WTC11 (cell line): Measurements from ENCODE around the gene ENTPD8. TPM values are rescaled to one million over a fixed set of nuclear protein-coding genes. Genes with fewer than 3 reads are reported as not detected.

Source experiments
- ATAC-seq: fragments of 200-7000 bp; cut with Tn5 transposase; 2 replicates; pipeline ENCODE4 v1.10.0; 2021; ENCODE audit warnings: mild to moderate bottlenecking, moderate library complexity
- CTCF ChIA-PET: fragments of 300-600 bp; sonication (Branson Sonifier 250); formaldehyde crosslinking; loops from one replicate; lab custom pipeline; 2021; ENCODE audit warnings: antibody characterized with exemption; lab: Charles Lee
- POLR2A ChIA-PET: fragments of 350-600 bp; sonication (Branson Sonifier 250); formaldehyde crosslinking; loops from one replicate; lab custom pipeline; 2021; ENCODE audit warnings: antibody characterized with exemption; lab: Charles Lee
- DNase-seq: peaks from one replicate; pipeline ENCODE4 v3.0.0; 2021; ENCODE audit warnings: low spot score
- H3K27ac Mint-ChIP-seq: 2 replicates; pipeline ENCODE4 v1.8.0; 2021; ENCODE audit warnings: mixed read lengths
- H3K27me3 Mint-ChIP-seq: 2 replicates; pipeline ENCODE4 v1.8.0; 2021; ENCODE audit warnings: low read depth, mild to moderate bottlenecking, moderate library complexity, mixed read lengths
- H3K36me3 Mint-ChIP-seq: 2 replicates; pipeline ENCODE4 v1.8.0; 2021; ENCODE audit warnings: mixed read lengths
- H3K4me1 Mint-ChIP-seq: 2 replicates; pipeline ENCODE4 v1.8.0; 2022; ENCODE audit warnings: mixed read lengths
- H3K4me3 Mint-ChIP-seq: 2 replicates; pipeline ENCODE4 v1.8.0; 2021; ENCODE audit warnings: mild to moderate bottlenecking, moderate library complexity, mixed read lengths
- H3K9me3 Mint-ChIP-seq: 2 replicates; pipeline ENCODE4 v1.8.0; 2021; ENCODE audit warnings: mixed read lengths
- ESRRA ChIP-seq: sonication (generic); formaldehyde crosslinking; IDR thresholded peaks from 2 replicates; pipeline ENCODE4 v1.8.1; 2022; ENCODE audit warnings: mild to moderate bottlenecking, missing genetic modification reagents, borderline replicate concordance
- ETV6 ChIP-seq: sonication (generic); formaldehyde crosslinking; IDR thresholded peaks from 2 replicates; pipeline ENCODE4 v1.8.1; 2022; ENCODE audit warnings: mild to moderate bottlenecking, missing genetic modification reagents
- GABPB1 ChIP-seq: sonication (generic); formaldehyde crosslinking; IDR thresholded peaks from 2 replicates; pipeline ENCODE4 v1.8.1; 2023; ENCODE audit warnings: mild to moderate bottlenecking, missing genetic modification reagents
- GRHL2 ChIP-seq: fragments of 250-450 bp; sonication (Bioruptor Pico); IDR thresholded peaks from 2 replicates; pipeline ENCODE4 v1.8.0; 2022; ENCODE audit warnings: mild to moderate bottlenecking, moderate library complexity; ENCODE audit not compliant: insufficient replicate concordance, severe bottlenecking
- HMGA2 ChIP-seq: fragments of 250-450 bp; sonication (Bioruptor Pico); IDR thresholded peaks from 2 replicates; pipeline ENCODE4 v1.4.0; 2021; ENCODE audit warnings: mild to moderate bottlenecking, moderate library complexity
- KAT7 ChIP-seq: sonication (generic); formaldehyde crosslinking; IDR thresholded peaks from 2 replicates; pipeline ENCODE4 v1.8.1; 2023; ENCODE audit warnings: missing genetic modification reagents, mild to moderate bottlenecking, borderline replicate concordance
- MYBL2 ChIP-seq: sonication (generic); formaldehyde crosslinking; IDR thresholded peaks from 2 replicates; pipeline ENCODE4 v1.8.1; 2023; ENCODE audit warnings: mild to moderate bottlenecking, moderate library complexity, missing genetic modification reagents
- NFYB ChIP-seq: sonication (generic); formaldehyde crosslinking; conservative IDR thresholded peaks from 2 replicates; pipeline ENCODE4 v1.8.0; 2022; ENCODE audit warnings: low read depth, missing genetic modification reagents
- NR2C2 ChIP-seq: sonication (generic); formaldehyde crosslinking; IDR thresholded peaks from 2 replicates; pipeline ENCODE4 v1.8.0; 2022; ENCODE audit warnings: mild to moderate bottlenecking, missing genetic modification reagents
- RELA ChIP-seq: sonication (generic); formaldehyde crosslinking; IDR thresholded peaks from 2 replicates; pipeline ENCODE4 v1.8.1; 2022; ENCODE audit warnings: missing genetic modification reagents, mild to moderate bottlenecking, borderline replicate concordance
- SP1 ChIP-seq: sonication (generic); formaldehyde crosslinking; conservative IDR thresholded peaks from 2 replicates; pipeline ENCODE4 v1.8.1; 2022; ENCODE audit warnings: missing genetic modification reagents
- ZBTB21 ChIP-seq: sonication (generic); formaldehyde crosslinking; IDR thresholded peaks from 2 replicates; pipeline ENCODE4 v1.8.1; 2023; ENCODE audit warnings: mild to moderate bottlenecking, missing genetic modification reagents, borderline replicate concordance
- ZNF121 ChIP-seq: sonication (generic); formaldehyde crosslinking; IDR thresholded peaks from 2 replicates; pipeline ENCODE4 v1.8.0; 2023; ENCODE audit warnings: missing genetic modification reagents
- ZNF317 ChIP-seq: sonication (generic); formaldehyde crosslinking; IDR thresholded peaks from 2 replicates; pipeline ENCODE4 v1.8.1; 2023; ENCODE audit warnings: low read depth, mild to moderate bottlenecking, moderate library complexity, missing genetic modification reagents, borderline replicate concordance
- ZNF423 ChIP-seq: fragments of 250-450 bp; sonication (Bioruptor Pico); IDR thresholded peaks from 2 replicates; pipeline ENCODE4 v2.1.2; 2022; ENCODE audit warnings: mild to moderate bottlenecking, moderate library complexity
- total RNA-seq: library from RNA; stranded (reverse); gene quantifications from 3 replicates; pipeline ENCODE4 v1.2.3, GENCODE V29; 2021
- TF ChIP-seq, protein P1 (sequence below): fragments of 250-450 bp; sonication (Bioruptor Pico); IDR thresholded peaks from 2 replicates; pipeline ENCODE4 v1.9.0; 2021; ENCODE audit warnings: mild to moderate bottlenecking
- TF ChIP-seq, protein P2 (sequence below): sonication (generic); formaldehyde crosslinking; IDR thresholded peaks from 2 replicates; pipeline ENCODE4 v1.8.0; 2022; ENCODE audit warnings: mild to moderate bottlenecking, missing genetic modification reagents
- TF ChIP-seq, protein P3 (sequence below): sonication (generic); formaldehyde crosslinking; conservative IDR thresholded peaks from 2 replicates; pipeline ENCODE4 v1.8.1; 2022; ENCODE audit warnings: mild to moderate bottlenecking, missing genetic modification reagents
- TF ChIP-seq, protein P4 (sequence below): fragments of 250-450 bp; sonication (Bioruptor Pico); conservative IDR thresholded peaks from 2 replicates; pipeline ENCODE4 v1.9.0; 2021; ENCODE audit warnings: mild to moderate bottlenecking
- TF ChIP-seq, protein P5 (sequence below): sonication (generic); formaldehyde crosslinking; IDR thresholded peaks from 2 replicates; pipeline ENCODE4 v1.8.1; 2023; ENCODE audit warnings: mild to moderate bottlenecking, moderate library complexity, missing genetic modification reagents
- TF ChIP-seq, protein P6 (sequence below): sonication (generic); formaldehyde crosslinking; IDR thresholded peaks from 2 replicates; pipeline ENCODE4 v1.8.1; 2022; ENCODE audit warnings: missing genetic modification reagents, borderline replicate concordance

Gene ENTPD8
- total RNA-seq, 1 experiment from 2014 or later = 2.3 TPM

DNA sequence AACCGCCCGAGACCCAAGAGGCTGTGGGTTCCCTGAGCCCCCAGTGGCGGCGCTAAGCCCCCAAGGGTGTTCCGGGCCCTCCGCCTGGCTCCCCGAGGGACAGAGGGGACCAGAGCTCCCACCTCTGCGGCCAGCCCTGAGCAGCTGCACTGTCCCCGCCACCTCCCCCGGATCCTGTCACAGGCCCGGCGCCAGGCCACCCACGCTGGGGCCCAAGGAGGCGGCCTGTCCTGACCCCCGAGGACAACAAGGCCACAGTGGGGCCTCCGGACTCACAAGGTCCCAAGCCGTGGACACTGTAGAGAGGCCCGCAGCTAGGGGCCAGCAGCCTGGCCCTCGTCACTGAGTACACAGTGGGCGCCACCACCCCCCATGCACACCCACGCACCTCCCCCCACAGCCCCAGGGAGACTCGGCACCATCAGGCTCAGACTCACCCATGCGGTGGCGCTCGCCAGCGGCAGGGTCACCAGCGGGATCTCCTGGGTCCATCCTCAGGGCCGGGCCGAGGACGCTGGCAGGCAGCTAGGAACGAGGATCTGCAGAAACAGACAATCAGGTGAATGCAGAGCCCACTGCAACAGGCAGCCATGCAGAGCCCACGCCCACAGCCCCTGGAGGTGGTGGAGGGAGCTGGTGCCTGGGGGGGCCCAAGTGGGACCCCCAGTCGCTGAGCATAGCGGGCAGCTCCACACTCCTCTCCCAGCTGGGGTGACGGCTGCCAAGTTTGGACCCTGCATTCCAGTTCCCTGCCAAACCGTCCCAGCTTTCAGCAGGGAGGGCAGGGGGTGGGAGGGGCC, 46.1 kb downstream of the ENTPD8 start:
- no peaks in the 10 kb centered on the region for H3K36me3 Mint-ChIP-seq
- CTCF ChIA-PET = interaction anchor here (0.7 to 2.1 kb wide), 5 partner anchors 21 to 118 kb away, joined by 3 to 7 read pairs (median 4); partner anchors contain the start of genes EXD3, NRARP and TOR4A
- no peak for TF ChIP-seq ESRRA (CRISPR knock-in tag)
- TF ChIP-seq, protein P1, sequence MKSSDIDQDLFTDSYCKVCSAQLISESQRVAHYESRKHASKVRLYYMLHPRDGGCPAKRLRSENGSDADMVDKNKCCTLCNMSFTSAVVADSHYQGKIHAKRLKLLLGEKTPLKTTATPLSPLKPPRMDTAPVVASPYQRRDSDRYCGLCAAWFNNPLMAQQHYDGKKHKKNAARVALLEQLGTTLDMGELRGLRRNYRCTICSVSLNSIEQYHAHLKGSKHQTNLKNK (CRISPR knock-in tag) = no peak
- TF ChIP-seq RELA (CRISPR knock-in tag) = no peak
- TF ChIP-seq, protein P2, sequence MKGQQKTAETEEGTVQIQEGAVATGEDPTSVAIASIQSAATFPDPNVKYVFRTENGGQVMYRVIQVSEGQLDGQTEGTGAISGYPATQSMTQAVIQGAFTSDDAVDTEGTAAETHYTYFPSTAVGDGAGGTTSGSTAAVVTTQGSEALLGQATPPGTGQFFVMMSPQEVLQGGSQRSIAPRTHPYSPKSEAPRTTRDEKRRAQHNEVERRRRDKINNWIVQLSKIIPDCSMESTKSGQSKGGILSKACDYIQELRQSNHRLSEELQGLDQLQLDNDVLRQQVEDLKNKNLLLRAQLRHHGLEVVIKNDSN (CRISPR knock-in tag) = no peak
- TF ChIP-seq MYBL2 (CRISPR knock-in tag) = no peak
- TF ChIP-seq NR2C2 = no peak
- TF ChIP-seq, protein P3, sequence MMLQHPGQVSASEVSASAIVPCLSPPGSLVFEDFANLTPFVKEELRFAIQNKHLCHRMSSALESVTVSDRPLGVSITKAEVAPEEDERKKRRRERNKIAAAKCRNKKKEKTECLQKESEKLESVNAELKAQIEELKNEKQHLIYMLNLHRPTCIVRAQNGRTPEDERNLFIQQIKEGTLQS = no peak
- TF ChIP-seq SP1 = no peak
- TF ChIP-seq, protein P4, sequence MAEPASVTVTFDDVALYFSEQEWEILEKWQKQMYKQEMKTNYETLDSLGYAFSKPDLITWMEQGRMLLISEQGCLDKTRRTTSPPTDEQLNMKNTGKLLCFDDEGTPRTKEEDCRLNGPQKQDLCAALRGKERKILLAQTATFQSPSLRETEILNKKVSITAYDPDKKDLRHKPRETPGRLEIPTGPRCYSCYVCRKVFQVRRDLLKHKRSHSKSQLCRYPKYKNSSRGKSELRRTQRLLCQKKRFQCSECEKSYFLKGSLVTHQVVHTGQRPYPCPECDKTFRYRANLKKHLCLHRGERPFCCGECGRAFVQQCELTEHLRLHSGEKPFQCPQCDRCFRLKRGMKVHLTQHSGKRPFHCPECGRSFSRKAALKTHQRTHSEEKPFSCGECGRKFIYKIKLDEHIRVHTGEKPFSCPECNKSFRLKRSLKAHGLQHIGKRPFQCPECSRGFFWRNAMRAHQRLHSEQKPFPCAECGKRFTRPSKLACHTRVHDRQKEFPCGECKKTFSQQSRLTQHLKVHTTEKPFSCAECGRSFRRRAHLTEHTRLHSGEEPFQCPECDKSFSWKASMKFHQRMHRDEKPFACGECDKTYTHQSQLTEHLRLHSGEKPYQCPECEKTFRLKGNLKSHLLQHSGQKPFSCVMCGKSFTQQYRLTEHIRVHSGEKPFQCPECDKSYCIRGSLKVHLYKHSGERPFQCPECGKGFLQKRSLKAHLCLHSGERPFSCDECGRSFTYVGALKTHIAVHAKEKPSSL (CRISPR knock-in tag) = no peak
- TF ChIP-seq GRHL2 (CRISPR knock-in tag) = no peak
- TF ChIP-seq HMGA2 = no peak
- no peak for TF ChIP-seq ZNF121 (CRISPR knock-in tag)
- no peak for TF ChIP-seq ZNF423 (CRISPR knock-in tag)
- no peak overlapping the region for H3K27ac Mint-ChIP-seq
- H3K4me3 Mint-ChIP-seq = no peak overlapping the region
- POLR2A ChIA-PET = no interaction called here
- H3K9me3 Mint-ChIP-seq = no peaks in the 10 kb centered on the region
- ATAC-seq (no peak), DNase-seq (no peak)
- H3K27me3 Mint-ChIP-seq = no peaks in the 10 kb centered on the region
- H3K4me1 Mint-ChIP-seq = no peaks in the 10 kb centered on the region

DNA sequence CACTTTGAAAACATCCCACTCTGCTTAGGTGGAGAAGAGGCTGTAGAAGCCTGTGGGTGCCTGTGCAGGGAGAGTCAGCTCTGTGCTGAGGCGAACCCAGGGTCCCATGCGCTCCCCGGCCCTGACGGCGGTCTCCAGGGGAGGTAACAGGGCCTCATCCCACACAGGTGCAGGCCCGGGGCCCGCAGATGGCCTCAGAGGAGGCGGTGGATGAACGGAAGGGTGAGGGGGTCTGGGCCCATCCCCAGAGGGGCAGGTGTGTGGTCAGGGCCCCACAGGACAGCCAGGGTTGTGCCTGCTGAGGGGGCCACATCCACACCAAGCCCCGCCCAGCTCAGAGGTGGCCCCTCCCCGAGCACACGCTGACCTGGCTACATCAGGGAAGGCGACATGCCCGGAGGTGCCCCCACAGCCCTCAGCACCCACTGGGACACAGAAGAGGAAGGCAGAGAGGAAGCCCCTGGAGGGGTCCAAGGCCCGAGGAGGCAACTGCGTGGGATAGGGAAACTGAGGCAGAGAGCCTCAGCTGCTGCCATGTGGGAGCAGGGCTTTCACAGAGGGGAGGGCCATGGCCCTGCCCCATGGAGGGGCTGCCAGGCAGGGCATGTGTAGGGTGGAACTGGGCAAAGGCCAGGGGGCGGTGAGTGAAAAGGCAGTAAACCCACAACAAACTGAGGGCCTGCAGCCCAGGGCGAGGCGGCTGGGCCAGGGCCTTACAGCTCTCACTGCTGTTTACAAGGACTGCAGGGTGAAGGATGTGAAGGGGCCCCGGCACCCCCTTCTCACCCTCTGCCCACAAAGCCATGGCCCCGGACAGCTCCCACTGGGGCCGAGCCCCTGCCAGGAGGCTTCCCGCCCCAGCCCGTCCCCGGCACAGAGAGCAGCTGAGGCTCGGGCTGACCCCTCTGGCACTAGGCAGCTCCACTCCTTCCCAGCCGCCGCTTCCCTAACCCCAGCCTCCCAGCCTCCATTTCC, 47.7 kb downstream of the ENTPD8 start:
- CTCF ChIA-PET = no interaction called here

More for the DNA sequence above, 47.7 kb downstream of the ENTPD8 start:
- POLR2A ChIA-PET = no interaction called here
- no peaks in the 10 kb centered on the region for H3K9me3 Mint-ChIP-seq
- H3K27ac Mint-ChIP-seq = no peak overlapping the region
- no peaks in the 10 kb centered on the region for H3K27me3 Mint-ChIP-seq
- TF ChIP-seq GABPB1 (CRISPR knock-in tag) (no peak), NFYB (no peak), ZNF317 (CRISPR knock-in tag) (no peak), KAT7 (CRISPR knock-in tag) (no peak), ETV6 (no peak), ZBTB21 (CRISPR knock-in tag) (no peak)
- TF ChIP-seq, protein P5, sequence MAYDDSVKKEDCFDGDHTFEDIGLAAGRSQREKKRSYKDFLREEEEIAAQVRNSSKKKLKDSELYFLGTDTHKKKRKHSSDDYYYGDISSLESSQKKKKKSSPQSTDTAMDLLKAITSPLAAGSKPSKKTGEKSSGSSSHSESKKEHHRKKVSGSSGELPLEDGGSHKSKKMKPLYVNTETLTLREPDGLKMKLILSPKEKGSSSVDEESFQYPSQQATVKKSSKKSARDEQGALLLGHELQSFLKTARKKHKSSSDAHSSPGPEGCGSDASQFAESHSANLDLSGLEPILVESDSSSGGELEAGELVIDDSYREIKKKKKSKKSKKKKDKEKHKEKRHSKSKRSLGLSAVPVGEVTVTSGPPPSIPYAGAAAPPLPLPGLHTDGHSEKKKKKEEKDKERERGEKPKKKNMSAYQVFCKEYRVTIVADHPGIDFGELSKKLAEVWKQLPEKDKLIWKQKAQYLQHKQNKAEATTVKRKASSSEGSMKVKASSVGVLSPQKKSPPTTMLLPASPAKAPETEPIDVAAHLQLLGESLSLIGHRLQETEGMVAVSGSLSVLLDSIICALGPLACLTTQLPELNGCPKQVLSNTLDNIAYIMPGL (CRISPR knock-in tag) = no peak
- TF ChIP-seq, protein P6, sequence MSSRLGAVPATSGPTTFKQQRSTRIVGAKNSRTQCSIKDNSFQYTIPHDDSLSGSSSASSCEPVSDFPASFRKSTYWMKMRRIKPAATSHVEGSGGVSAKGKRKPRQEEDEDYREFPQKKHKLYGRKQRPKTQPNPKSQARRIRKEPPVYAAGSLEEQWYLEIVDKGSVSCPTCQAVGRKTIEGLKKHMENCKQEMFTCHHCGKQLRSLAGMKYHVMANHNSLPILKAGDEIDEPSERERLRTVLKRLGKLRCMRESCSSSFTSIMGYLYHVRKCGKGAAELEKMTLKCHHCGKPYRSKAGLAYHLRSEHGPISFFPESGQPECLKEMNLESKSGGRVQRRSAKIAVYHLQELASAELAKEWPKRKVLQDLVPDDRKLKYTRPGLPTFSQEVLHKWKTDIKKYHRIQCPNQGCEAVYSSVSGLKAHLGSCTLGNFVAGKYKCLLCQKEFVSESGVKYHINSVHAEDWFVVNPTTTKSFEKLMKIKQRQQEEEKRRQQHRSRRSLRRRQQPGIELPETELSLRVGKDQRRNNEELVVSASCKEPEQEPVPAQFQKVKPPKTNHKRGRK (CRISPR knock-in tag) = no peak
- DNase-seq = no peak
- no peak for ATAC-seq
- H3K36me3 Mint-ChIP-seq = peaks cover 3% of the 10 kb centered on the region; the same call in 1 of the 2 replicates
- H3K4me3 Mint-ChIP-seq = no peak overlapping the region
- H3K4me1 Mint-ChIP-seq = no peaks in the 10 kb centered on the region
